Hematopoietic multipotent progenitor cell (in vitro differentiated cells): ENCODE measurements around the gene MCM10. TPM values are rescaled to one million over a fixed set of nuclear protein-coding genes. Genes with fewer than 3 reads are reported as not detected.

Source experiments
- DNase-seq, 3 donors: peaks; one replicate each; pipeline ENCODE4 v3.0.0-alpha.2; 2011 to 2015; ENCODE audit warnings: low read depth in 2 of 3, low spot score in 2 of 3
- small RNA-seq: library from RNA; depleted of rRNA; stranded (forward); fragments of <200 nt; gene quantifications from one replicate; pipeline ENCODE3, GENCODE V24; 2012
- total RNA-seq: library from RNA; depleted of rRNA; stranded (reverse); fragments of >200 nt; gene quantifications from one replicate; pipeline ENCODE4 v1.2.3, GENCODE V29; 2012

MCM10 gene
- total RNA-seq, 1 donor, result 2.2 TPM

DNA sequence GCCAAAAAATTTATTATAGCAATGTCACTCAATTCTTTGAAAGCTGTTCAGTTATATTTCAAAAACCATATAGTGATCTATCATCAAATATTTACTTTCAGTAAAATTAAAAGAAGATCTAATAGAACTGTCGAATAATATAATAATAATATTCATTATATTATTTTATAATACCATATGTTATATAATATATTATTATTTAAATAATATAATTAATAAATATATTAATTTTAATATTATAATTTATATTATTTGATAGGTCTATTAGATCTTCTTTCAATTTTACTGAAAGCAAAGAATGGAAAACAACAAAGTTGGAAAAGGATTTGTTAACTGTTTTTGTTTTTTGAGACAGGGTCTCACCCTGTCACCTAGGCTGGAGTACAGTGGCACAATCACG lies 95.3 kb downstream of the MCM10 start:
- no peak for DNase-seq

DNA sequence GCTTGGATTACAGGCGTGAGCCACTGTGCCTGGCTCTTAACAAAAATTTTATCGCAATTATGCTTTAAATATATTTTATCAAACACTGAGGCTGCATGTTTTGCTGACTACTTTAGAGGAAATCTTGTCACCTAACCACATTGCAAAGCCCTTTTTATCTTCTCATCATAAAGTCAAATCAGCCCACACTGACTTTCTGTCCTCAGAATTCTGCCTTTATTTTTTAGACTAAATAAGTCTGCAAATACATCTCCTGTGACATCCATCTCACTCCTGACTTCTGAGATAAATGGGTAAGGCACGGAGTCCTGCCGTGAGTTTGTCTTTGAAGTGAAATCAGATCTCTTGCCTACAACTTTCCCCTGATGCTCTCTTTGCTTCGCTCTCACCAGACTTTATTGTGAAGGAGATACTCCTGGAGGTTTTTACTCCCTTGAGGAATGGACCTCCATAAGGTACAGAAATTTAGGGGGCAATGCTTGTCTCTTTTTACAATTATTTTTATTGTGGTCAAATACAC lies 96.3 kb downstream of the MCM10 start:
- DNase-seq, result no peak

Small RNAs within 50 kb of the gene (small RNA-seq; reads per million reads assigned to genes)
- gene RNU6-6P, result not detected

Other genes starting within 250 kb of the MCM10 start
- gene CCDC3, start 159.8 kb upstream of the MCM10 start, total RNA-seq, result 0.54 TPM
- 10.8 TPM for gene OPTN, start 61.4 kb upstream of the MCM10 start, total RNA-seq
- not detected for gene UCMA, start 72.8 kb downstream of the MCM10 start, total RNA-seq
- 12.1 TPM for gene PHYH, start 138.5 kb downstream of the MCM10 start, total RNA-seq
- 26.4 TPM for gene SEPHS1, start 186.7 kb downstream of the MCM10 start, total RNA-seq